PC-9 (cell line): Measurements from ENCODE around the gene GANAB. TPM values are rescaled to one million over a fixed set of nuclear protein-coding genes. Genes with fewer than 3 reads are reported as not detected.

Experiments
- BruUV-seq: library from RNA; stranded (reverse); fragments of 400-500 nt; replicated peaks from 2 replicates; lab custom pipeline; 2021; lab: Mats Ljungman, UMichigan
- CTCF ChIA-PET: fragments of 300-600 bp; sonication (Branson Sonifier 250); formaldehyde crosslinking; loops from one replicate; lab custom pipeline; 2022; ENCODE audit warnings: antibody characterized with exemption; lab: Charles Lee
- POLR2A ChIA-PET: fragments of 300-600 bp; sonication (Branson Sonifier 250); formaldehyde crosslinking; loops from one replicate; lab custom pipeline; 2022; ENCODE audit warnings: antibody characterized with exemption; ENCODE audit not compliant: unreplicated experiment; lab: Charles Lee
- DNase-seq, 2 experiments: peaks; one replicate each; pipeline versions ENCODE4 v3.0.0 to v3.0.0-alpha.2; 2015 to 2022; ENCODE audit warnings: mixed read lengths in 1 of 2
- H2AFZ ChIP-seq: fragments of 200-600 bp; sonication (generic); 2 replicates; pipeline ENCODE4 v1.8.1; 2017; ENCODE audit warnings: antibody characterized with exemption
- H3F3A ChIP-seq: fragments of 200-600 bp; sonication (generic); 2 replicates; pipeline ENCODE4 v1.8.1; 2017; ENCODE audit warnings: antibody characterized with exemption, mild to moderate bottlenecking, low read depth; ENCODE audit not compliant: insufficient read depth
- H3K27ac ChIP-seq: fragments of 200-600 bp; sonication (generic); 2 replicates; pipeline ENCODE4 v1.6.1; 2016; ENCODE audit warnings: mixed run types
- H3K27me3 ChIP-seq: fragments of 200-600 bp; sonication (generic); 2 replicates; pipeline ENCODE4 v1.6.1; 2016; ENCODE audit warnings: low read depth, mixed run types; ENCODE audit not compliant: insufficient read depth
- H3K36me3 ChIP-seq: fragments of 200-600 bp; sonication (generic); 2 replicates; pipeline ENCODE4 v1.6.1; 2016; ENCODE audit warnings: low read depth, mixed run types
- H3K4me1 ChIP-seq: fragments of 200-600 bp; sonication (generic); replicated peaks from 2 replicates; pipeline ENCODE4 v1.6.1; 2016; ENCODE audit warnings: mixed run types; ENCODE audit not compliant: insufficient read depth
- H3K4me2 ChIP-seq: fragments of 200-600 bp; sonication (generic); 2 replicates; pipeline ENCODE4 v1.6.1; 2017; ENCODE audit warnings: mixed run types
- H3K4me3 ChIP-seq: fragments of 200-600 bp; sonication (generic); 2 replicates; pipeline ENCODE4 v1.6.1; 2016; ENCODE audit warnings: mixed run types
- H3K79me2 ChIP-seq: fragments of 200-600 bp; sonication (generic); 2 replicates; pipeline ENCODE4 v1.6.1; 2017; ENCODE audit warnings: low read depth, mixed run types
- H3K9me2 ChIP-seq: fragments of 200-600 bp; sonication (generic); 2 replicates; pipeline ENCODE4 v1.8.1; 2017; ENCODE audit warnings: mild to moderate bottlenecking; ENCODE audit not compliant: insufficient read depth
- H3K9me3 ChIP-seq: fragments of 200-600 bp; sonication (generic); 2 replicates; pipeline ENCODE4 v1.8.1; 2016; ENCODE audit warnings: low read depth; ENCODE audit not compliant: insufficient read depth
- H4K20me1 ChIP-seq: fragments of 200-600 bp; sonication (generic); 2 replicates; pipeline ENCODE4 v1.8.1; 2017; ENCODE audit not compliant: insufficient read depth
- EZH2 ChIP-seq: fragments of 200-600 bp; sonication (generic); IDR thresholded peaks from 2 replicates; pipeline ENCODE4 v1.8.0; 2017; ENCODE audit warnings: antibody characterized with exemption, low read depth
- intact Hi-C: fragments of 100-400 bp; cut with micrococcal nuclease; formaldehyde crosslinking; loops from one replicate; pipeline ENCODE4 v1.10.0; 2022; ENCODE audit not compliant: unreplicated experiment
- total RNA-seq: library from RNA; stranded (reverse); gene quantifications from 2 replicates; pipeline ENCODE4 v1.2.3, GENCODE V29; 2021
- TF ChIP-seq, protein P1 (sequence below): fragments of 200-600 bp; sonication (generic); conservative IDR thresholded peaks from 2 replicates; pipeline ENCODE4 v1.6.1; 2017; ENCODE audit warnings: mixed run types, antibody characterized with exemption, mild to moderate bottlenecking, moderate library complexity

The GANAB gene
- total RNA-seq, 1 experiment from 2014 or later: 478 TPM

DNA sequence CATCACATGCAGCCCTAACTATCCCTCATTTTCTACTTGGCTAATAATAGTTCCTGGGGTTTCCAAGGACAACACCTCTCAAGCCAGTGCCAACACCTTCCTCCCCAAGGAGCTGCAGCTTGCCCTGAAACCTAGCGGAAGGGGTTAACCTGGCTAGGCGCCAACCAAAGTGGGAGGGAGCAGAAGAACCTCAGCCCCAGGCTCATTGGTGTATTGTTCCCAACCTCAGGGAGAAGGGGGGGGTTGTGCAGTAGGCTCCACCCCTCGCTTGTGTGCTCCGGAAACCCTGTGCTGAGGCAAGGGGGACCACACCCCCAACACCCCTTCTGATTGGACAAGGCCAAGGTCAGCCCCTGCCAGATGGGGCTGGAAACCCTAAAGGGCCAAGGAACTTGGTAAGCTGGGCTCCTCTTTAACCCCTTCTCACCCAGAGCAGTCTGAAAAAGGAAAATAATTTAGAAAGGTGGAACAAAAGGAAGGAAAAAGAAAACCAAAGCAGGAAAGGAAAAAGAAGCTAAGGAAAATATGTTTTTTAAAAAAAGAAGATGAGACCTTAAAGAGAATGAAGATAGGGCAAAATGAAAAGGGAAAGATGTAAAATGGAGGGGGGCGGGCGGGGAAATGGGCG, 47.2 kb downstream of the GANAB start:
- Histone ChIP-seq H4K20me1 (no peaks in the 10 kb centered on the region; the same call in 1 of the 2 replicates), H2AFZ (no peak overlapping the region), H3K4me2 (peak overlapping the region; percentile 94), H3F3A (peaks cover 60% of the 10 kb centered on the region), H3K36me3 (peaks cover 15% of the 10 kb centered on the region), H3K27ac (no peak overlapping the region), H3K9me2 (no peaks in the 10 kb centered on the region), H3K79me2 (peaks cover 38% of the 10 kb centered on the region), H3K4me1 (peaks cover 17% of the 10 kb centered on the region), H3K27me3 (no peaks in the 10 kb centered on the region), H3K9me3 (no peaks in the 10 kb centered on the region), H3K4me3 (peak overlapping the region; percentile 95; the same call in 1 of the 2 replicates)
- intact Hi-C loops: no loop called here
- DNase-seq: peak; percentile 88 to 96
- TF ChIP-seq, protein P1, sequence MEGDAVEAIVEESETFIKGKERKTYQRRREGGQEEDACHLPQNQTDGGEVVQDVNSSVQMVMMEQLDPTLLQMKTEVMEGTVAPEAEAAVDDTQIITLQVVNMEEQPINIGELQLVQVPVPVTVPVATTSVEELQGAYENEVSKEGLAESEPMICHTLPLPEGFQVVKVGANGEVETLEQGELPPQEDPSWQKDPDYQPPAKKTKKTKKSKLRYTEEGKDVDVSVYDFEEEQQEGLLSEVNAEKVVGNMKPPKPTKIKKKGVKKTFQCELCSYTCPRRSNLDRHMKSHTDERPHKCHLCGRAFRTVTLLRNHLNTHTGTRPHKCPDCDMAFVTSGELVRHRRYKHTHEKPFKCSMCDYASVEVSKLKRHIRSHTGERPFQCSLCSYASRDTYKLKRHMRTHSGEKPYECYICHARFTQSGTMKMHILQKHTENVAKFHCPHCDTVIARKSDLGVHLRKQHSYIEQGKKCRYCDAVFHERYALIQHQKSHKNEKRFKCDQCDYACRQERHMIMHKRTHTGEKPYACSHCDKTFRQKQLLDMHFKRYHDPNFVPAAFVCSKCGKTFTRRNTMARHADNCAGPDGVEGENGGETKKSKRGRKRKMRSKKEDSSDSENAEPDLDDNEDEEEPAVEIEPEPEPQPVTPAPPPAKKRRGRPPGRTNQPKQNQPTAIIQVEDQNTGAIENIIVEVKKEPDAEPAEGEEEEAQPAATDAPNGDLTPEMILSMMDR: no peak
- no TSS peak for BruUV-seq
- ChIA-PET CTCF (interaction anchor here (0.6 to 1.4 kb wide), 3 partner anchors 38 to 175 kb away, joined by 3 to 7 read pairs (median 5); no protein-coding TSS in a partner anchor), POLR2A (interaction anchor here (0.6 to 1.0 kb wide), 8 partner anchors 25 to 899 kb away, joined by 3 to 15 read pairs (median 4); partner anchors contain the start of genes INTS5 and UQCC3)

DNA sequence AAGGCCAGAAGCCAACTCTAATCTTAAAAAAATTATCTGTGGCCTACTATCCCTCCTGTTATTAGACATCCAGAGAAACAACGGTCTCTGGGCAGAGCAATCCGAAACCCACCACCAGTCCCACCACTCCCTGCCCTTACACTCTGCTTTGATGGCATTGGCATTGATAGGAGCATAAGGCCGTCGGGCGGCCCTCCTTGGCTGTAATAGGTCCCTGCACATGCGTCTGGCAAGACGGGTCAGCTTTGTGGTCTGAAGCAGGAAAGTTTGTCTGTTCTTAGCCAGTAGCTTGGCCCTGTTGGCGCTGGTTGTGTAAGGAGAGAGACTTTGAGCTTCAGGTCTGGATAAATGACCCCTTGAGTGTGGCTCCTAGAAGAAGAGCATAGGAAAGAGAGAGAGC, 51.3 kb downstream of the GANAB start:
- BruUV-seq: no TSS peak
- Histone ChIP-seq H3K79me2 (peaks cover 35% of the 10 kb centered on the region), H3K4me3 (no peak overlapping the region), H2AFZ (no peak overlapping the region), H3K27me3 (no peaks in the 10 kb centered on the region), H4K20me1 (no peaks in the 10 kb centered on the region; the same call in 1 of the 2 replicates), H3K9me2 (no peaks in the 10 kb centered on the region), H3K27ac (no peak overlapping the region), H3K4me2 (no peak overlapping the region), H3K4me1 (peaks cover 34% of the 10 kb centered on the region), H3K36me3 (peaks cover 15% of the 10 kb centered on the region), H3K9me3 (no peaks in the 10 kb centered on the region), H3F3A (peaks cover 68% of the 10 kb centered on the region)
- POLR2A ChIA-PET: no interaction called here
- TF ChIP-seq, protein P1: no peak
- TF ChIP-seq EZH2: no peak
- intact Hi-C loops: no loop called here
- no peak for DNase-seq
- CTCF ChIA-PET: no interaction called here

DNA sequence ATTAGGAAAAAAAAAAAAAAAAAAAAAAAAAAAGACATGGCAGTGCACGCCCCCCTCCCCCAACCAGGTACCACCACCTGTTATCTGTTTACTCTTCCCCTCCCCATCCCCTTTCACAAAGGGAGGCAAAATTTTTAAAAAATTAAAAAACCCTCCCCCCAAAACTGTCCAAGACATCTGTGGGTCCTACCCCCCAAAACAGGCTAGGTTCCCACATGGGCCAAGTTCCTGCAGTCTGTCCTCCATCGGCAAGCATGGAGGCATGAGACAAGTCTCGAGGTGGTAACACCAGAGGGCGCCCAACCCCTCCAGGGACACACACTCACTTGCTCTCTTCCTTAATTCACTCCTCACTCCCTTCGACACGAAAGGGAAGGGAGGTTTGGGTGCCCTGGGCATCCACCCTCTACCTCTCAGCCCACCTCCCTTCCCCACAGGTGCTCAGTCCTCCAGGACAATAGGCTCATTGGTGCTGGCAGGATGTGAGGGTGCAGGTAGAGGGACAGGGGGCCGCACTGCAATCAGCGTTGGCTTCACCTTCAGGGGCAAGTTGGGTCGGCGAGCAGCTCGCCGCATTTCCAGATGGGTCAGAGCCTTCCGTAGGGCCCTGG, 52.9 kb downstream of the GANAB start:
- Histone ChIP-seq H3K36me3 (peaks cover 20% of the 10 kb centered on the region), H4K20me1 (no peaks in the 10 kb centered on the region), H3K79me2 (peaks cover 36% of the 10 kb centered on the region), H3K27ac (no peak overlapping the region), H3F3A (peaks cover 69% of the 10 kb centered on the region), H3K4me3 (no peak overlapping the region), H3K9me2 (no peaks in the 10 kb centered on the region), H2AFZ (no peak overlapping the region), H3K4me1 (peaks cover 30% of the 10 kb centered on the region), H3K9me3 (no peaks in the 10 kb centered on the region), H3K4me2 (no peak overlapping the region), H3K27me3 (no peaks in the 10 kb centered on the region)
- no peak for TF ChIP-seq EZH2
- TF ChIP-seq, protein P1: peak; percentile 69
- BruUV-seq: no TSS peak
- DNase-seq: peak; percentile 60 to 76
- ChIA-PET CTCF (interaction anchor here (0.7 kb wide), 2 partner anchors 123 to 270 kb away, joined by 3 to 8 read pairs; no protein-coding TSS in a partner anchor), POLR2A (no interaction called here)
- intact Hi-C loops: loop anchor here (2.0 to 5.0 kb wide), 5 partner anchors 41 to 269 kb away; partner anchors contain the start of genes C11orf98, CSKMT, HNRNPUL2 and POLR2G
